Activated CD4-positive, CD25-positive, alpha-beta regulatory T cell (primary cell): ENCODE results near the gene SMS.
"Not testable (repeated sequence)": the region's sequence is repeated elsewhere in the genome, so short reads cannot be mapped to it uniquely, and the experiment has no call there.

ENCODE experiments used
- DNase-seq, 4 experiments: peaks; one replicate each; lab custom pipeline; 2025; lab: John Stamatoyannopoulos, UW

SMS gene

DNA sequence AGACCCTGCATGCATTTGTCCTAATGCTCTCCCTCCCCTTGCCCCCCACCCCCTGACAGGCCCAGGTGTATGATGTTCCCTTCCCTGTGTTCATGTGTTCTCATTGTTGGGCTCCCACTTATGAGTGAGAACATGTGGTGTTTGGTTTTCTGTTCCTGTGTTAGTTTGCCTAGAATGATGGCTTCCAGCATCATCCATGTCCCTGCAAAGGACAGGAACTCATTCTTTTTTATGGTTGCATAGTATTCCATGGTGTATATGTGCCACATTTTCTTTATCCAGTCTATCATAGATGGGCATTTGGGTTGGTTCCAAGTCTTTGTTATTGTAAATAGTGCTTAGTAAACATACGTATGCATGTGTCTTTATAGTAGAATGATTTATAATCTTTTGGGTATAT is 10.0 kb downstream of the SMS start:
- DNase-seq, result not testable (repeated sequence)

DNA sequence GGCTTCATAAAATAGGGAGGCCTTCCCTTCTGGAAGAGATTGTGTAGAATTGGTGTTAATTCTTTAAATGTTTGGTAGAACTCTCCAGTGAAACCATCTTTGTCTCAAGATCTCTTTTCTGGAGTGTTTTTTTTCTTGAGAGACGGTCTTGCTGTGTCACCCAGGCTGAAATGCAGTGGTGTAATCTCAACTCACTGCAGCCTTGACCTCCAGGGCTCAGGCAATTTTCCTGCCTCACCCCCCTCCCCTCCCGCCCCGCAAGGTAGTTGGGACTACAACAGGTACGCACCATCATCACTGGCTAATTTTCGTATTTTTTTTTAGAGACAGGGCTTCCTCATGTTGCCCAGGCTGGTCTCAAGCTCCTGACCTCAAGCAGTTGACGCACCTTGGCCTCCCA is 12.1 kb downstream of the SMS start:
- DNase-seq, result no peak

DNA sequence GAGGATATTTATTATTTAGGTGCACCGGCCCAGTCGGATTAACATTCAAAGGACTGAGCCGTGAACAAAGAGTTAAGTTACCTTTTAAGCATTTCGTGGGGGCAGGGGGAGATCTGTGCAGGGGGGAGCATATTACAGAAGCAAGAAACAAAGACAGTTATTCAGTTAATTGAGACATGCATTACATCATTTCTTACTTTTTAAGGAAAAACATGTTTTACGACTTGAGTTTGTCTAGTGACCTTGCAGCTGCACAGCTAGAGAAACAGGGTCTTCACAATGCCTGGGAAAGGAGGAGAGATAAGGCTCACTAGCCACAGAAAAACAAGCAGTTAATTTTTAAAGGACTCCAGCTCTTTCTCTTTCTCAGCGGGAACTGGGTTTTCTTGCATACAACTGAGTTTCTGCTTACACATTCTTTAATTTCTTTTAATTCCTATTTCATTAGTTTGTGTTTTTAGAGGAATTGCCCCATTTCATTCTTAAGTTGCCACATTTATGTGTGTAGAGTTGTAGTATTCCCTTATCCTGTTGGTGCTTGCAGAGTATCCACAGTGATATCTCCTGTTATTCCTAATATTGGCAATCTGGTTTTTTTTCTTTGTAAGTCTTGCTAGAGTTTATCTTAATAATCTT is 12.8 kb downstream of the SMS start:
- DNase-seq, result not testable (repeated sequence)

DNA sequence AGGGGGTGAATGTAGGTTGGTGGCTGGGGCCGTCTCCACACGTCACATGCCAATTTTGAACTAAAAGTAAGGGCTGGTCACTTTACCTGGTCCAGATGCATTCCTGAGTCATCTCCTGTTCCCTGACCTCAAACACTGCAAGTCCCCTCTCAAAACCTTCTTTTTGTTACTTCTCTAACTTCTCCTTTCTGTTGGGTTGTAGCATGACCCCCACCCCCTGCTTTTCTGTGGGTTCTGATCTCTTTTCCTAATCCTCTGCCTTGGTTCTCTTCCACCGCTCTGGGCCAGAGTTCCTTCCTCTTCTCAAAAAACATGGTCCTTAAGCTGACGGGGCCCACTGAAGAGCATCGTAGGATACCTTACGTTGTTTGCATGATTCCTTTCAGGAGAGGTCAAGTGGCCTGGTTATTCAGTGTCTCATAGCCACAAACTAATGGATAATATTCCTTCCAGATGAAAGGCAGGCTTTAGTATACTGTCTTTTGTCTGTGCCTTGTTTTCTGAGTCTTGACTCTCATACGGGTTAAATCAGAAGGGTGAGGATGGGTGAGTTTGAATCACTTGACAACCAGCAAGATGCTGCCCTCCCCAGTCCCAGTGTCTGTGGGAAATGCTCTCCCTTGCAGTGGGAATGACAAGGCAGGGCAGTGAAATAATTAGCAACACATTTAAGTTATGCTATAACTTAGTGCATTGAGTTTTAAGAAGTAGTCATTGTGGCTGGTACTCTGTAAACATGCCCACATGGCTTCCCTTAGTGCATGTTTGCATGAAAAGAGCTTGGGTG is 15.1 kb downstream of the SMS start:
- no peak for DNase-seq

DNA sequence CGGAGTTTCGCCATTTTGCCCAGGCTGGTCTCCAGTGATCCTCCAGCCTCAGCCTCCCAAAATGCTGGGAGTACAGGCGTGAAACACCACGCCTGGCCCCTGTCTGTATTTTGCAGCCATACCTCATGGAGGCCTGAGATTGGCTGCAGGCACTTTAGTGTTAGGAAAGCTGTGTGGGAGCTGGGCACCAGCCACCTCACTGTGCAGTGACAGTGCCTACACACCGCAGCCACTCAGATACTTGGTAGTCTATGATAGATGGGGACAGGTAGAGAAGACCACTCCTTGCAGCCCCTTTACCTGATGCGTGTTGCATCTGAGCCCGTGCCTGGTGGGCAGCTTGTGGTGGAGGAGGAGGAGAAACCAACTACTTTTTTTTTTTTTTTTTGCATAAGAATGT is 16.3 kb downstream of the SMS start:
- no peak for DNase-seq

DNA sequence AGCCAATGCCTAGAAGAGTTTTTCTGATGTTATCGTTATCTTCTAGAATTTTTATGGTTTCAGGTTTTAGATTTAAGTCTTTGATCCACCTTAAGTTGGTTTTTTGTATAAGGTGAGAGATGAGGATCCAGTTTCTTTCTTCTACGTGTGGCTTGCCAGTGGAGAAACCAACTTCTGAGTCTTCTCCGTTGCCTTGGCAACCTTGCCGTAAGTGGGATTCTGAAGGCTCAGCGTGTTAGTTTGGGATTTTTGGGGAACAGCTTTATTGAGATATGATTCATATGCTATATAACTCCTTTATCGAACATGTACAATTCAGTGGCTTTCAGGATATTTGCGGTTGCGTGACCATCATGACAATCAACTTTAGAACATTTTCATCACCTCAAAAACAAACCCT is 17.7 kb downstream of the SMS start:
- DNase-seq, result no peak

DNA sequence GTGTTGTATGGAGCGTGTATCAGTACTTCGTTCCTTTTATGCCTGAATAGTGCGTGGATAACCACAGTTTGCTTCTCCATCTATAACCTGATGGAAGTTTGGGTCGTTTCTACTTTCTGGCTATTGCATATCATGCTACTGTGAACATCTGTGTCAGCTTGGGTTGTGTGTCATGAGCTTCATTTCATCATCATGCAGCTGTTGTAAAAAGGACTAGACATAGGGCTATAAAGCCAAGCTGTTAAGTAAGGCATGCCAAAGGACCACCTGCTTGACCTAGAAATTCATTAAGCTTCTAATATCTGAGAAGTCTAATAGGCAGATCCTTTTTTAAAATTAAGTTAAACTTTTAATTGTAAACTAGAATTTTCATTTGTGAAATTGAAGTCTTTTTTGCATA is 18.4 kb downstream of the SMS start:
- DNase-seq, result no peak

DNA sequence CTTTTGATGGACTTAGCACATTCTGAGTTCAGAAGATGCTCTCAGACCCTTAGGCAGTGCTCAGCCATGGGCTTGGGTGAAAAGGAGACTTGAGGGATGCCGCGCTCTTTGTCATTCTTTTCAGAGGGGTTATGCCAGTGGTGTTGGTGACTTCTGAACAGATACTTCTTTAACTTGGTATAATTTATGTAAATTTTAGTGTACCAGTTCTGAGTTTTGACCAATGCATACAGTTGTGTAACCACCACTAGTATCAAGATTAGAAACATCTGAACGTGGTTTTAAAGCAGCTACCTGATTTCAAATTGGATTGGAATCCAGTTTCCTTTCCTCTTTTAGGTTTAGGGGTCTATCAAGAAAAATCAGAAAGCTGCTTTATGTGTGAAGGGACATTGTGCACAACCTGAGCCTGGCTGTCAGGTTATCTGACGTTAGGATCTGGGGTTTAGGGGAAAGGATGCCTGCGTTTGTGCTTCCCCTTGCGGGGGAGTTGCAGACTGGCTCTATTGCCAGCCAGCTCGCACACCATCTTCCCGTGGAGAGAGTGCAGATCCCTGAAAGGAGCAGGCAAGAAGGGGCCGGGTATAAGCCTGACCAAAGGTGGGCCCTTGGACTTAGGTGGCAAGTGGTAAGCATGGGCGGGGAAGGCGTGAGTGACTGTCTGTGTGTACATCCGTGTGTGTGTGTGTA is 19.0 kb downstream of the SMS start:
- DNase-seq, result no peak

DNA sequence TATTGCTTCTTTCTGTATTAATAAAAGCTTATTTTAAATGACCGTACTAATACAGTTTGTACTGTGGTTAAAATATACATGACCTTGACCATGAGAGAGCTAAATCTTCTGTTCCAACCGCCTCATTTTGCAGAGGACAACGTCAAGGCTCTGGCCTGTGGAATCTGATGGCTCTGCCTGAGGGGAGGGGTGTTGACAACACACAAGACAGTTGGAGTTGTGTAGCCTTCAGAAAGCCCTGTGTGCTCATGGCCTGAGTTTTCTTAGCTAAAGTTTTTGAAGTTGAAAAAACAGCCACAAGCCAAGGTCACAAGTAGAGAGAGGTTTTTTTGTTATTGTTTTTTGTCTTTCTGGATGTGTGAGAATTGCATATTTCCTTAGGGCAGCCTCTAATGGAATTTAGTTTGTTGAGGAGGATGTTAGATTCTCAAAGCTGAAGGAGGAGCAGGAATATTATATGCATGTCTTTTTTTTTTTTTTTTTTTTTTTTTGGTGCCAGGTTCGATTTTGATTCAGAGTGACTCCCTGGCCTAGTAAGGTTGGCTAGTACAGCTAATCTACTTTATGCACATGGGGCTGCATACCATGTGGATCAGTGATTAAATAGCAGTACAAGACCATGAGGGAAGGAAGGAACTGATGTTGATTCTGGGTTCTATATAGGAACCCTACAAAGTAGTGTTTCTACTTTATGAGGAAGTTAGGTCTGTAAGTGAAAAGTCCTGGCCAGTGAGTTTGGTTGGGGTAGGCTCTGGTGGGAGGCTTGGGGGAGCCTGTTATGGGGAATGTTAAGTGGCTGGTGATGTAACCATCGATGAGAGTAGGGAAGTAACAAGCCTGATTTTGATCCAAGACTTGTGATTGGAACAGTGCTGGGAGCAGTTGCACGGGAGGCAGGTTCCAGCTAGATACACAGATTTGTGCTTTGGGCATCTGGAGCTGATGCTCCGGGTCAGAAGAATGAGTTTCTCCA is 20.3 kb downstream of the SMS start:
- no peak for DNase-seq

DNA sequence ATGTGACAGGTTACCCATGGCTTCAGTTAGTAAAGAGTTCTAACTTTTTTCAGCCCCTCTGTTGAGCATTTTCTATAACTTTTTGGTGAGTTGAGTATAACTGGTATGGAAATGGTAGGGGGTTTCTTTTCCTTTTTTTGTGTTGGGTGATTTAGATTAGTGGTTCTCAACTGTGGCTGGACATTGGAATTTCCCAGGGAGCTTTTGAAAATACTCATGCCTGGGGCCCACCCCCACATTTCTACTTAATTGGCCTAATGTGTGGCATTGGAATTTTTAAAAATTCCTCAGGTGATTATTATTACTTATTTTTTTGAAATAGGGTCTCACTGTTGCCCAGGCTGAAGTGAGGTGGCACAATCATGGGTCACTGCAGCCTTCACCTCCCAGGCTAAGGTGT is 21.9 kb downstream of the SMS start:
- DNase-seq, result no peak

DNA sequence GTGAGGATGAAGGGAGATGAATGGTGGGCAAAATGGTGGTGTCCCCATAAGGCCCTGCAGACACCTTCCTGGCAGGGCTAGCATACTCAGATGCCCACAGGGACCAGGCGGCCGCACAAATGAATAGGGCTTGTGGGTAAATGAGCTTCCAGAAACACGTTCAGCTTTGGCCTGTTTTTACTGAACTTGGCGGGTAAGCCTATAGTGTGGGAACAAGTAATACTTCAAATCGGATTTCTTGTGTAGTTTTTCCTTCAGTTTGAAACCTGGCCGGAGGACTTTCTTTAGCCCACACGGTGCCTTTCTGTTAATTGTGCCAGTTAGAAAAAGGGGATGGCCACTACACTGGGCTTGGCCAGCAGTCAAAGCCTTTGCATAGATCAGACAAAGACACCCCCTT is 22.8 kb downstream of the SMS start:
- no peak for DNase-seq

DNA sequence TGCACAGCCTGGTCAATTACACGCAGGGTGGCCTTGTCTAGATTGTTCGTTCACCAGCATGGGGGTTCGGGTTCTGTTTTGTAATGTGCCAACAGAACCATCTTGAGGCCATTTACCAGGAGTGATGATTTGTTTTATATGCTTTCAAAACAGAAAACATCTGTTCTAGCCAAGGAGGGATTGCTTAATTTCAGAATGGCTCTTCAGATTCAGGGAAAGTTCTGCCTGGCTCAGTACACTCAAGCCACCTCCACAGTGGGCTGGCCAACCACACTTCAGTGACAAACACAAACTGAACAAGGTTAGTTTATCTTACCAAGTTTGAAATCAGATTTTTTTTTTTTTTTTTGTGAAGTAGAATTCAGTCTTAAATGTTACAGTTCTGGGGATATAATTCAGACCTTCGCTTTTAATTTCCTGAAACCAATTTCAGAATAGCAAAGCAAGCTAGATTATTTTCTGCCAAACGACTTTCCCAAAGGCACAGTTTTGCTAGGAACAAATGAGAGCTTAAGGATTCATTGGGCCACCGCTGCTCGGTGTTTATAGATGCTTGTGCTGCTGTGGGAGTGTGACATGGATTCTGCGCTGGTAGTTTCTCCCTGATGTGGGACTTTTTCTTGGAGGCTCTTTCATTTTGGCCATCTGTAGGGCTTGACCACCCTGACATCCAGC is 23.4 kb downstream of the SMS start:
- no peak for DNase-seq

DNA sequence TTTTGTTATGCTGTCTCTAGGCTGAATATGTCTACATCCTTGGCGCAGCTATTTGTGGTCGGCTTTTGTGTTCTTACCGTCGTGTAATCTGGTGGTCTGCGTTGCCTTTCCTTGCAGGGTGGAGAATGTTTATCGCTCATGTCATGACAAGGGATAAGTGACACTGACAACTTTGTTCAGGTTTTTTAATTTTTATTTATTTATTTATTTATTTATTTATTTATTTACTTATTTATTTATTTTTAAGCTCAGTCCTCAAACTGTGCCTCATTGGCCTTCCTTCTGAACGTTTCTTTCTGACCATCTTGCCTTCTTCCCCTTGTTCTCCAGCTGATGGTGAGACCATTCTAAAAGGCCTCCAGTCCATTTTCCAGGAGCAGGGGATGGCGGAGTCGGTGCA is 26.4 kb downstream of the SMS start:
- no peak for DNase-seq

DNA sequence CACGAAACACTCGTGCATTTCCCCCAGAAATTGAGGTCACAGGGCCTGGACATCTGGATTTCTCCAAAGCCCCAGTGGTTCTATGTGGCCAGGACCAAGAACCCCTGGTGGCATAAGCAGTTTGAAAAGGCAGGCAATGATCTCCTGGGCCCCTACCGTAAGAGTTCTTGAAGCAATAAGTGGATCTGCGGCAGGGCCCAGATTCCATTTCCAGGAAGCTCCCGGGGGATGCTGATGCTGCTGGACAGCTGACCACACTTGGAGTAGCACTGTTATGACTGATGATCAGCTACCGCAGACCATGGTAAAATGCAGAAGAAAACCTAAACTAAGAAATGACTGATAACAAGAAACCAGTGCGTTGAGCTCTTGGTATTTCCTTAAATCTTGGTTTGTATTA is 27.8 kb downstream of the SMS start:
- no peak for DNase-seq

DNA sequence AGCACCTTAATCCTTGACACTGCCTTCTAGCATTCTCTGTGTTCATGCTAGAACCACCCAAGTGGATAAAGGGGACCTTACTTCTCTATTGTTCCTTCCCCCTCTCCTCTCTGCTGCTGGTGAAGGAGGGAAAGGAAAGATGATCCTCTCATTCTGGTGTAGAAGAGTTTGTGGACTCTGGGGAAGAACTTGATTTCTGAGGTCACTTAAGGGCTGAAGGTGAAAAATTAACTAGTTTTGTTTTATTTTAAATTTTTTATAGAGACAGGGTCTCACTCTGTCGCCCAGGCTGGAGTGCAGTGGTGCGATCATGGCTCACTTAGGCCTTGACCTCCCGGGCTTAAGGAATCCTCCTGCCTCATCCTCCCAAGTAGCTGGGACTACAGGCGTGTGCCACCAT is 29.8 kb downstream of the SMS start:
- DNase-seq, result no peak

DNA sequence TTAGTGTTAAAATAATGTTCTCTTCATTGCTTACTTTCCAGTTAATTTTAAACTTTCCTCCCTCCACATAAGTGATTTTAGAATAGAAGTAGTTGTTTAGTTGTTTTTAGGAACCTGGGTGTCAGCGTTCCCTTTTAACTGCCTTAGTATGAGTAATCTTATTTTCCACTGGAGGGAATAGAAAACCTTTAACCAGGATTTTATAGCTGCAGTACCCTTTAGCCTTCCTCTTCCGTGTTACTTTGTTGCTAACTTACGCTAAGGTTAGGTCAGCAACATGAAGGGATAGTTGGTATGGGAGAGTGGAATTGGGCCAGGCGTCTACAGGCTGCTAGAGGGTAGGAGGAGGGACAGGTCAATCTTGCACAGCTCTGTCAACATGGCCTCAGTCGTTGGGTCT is 31.5 kb downstream of the SMS start:
- no peak for DNase-seq

DNA sequence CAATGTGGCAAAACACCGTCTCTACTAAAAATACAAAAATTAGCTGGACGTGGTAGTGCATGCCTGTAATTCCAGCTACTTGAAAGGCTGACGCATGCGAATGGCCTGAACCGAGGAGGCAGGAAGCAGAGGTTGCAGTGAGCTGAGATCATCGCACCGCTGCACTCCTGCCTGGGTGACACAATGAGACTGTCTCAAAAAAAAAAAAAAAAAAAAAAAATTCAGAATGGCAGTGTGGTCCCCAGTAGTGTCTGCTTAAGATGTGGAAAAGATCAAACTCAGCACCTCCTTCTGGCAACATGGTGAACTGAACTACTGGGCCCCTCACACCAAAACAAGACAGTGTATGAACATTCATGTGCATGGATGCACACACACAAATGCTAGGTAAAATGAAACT is 32.2 kb downstream of the SMS start:
- DNase-seq, result peak in 2 of 4 experiments; percentile 3 to 15

DNA sequence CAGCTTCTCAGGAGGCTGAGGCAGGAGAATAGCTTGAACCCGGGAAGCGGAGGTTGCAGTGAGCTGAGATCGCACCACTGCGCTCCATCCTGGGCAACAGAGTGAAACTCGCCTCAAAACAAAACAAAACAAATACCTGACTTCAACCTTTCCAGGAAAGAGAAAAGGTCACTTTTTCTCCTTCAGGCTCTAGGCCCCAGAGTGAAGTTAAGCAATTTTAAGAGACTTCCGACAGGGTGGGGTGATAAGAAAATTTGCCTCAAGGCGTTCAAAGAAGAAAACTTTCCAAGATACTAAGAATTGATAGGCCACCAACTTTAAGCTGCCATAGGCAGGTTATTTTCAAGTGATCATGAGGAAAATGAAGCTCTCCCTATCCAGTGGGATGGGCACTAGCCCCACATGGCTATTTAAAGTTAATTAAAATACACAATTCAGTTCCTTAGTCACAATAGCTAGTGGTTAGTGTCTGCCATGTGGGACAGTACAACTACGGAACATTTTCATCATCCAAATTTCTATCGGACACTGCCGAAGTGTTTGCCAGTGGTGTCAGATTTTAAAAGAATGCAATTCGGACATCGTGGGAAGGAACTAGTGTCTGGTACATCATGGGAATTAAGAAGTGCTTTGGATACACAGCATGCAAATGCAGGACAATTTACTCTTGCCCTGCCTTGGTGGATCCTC is 33.0 kb downstream of the SMS start:
- no peak for DNase-seq

DNA sequence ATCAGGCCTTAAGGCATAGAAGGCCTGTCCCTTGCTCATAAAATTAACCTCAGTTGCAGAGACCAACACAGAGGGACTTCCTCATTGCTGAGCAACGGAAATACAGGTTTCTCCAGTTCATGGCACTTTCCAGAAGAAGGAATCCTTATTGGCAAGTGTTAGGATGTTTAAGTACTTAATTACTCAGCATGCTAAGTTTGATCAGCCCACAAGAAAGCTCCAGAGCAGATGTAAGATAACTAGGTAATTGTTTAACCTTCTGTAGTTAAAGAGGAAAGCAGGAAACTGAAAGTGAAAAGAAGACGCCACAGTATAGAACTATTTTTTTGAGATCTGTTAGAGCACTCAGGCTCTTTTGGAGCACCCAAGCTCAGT is 33.5 kb downstream of the SMS start:
- DNase-seq, result no peak

DNA sequence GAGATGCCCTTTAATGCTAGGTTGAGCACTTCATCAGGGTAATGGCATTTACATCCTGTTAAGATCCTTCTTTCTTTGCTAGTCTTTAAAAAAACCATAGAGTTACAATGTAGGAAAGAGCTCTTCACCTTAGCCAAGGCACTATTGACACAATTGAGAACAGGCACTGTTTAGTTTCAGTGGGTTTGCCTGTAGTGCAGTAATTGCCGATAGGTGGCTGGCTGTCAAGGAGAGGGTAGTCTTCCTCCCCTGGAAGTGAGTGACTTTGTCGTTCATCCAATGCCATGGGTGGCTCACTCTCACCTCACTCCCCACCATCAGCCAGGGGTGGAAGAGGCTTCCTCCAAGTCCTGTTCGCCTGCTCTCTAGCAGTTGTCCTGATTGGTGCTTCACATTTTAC is 34.7 kb downstream of the SMS start:
- no peak for DNase-seq

DNA sequence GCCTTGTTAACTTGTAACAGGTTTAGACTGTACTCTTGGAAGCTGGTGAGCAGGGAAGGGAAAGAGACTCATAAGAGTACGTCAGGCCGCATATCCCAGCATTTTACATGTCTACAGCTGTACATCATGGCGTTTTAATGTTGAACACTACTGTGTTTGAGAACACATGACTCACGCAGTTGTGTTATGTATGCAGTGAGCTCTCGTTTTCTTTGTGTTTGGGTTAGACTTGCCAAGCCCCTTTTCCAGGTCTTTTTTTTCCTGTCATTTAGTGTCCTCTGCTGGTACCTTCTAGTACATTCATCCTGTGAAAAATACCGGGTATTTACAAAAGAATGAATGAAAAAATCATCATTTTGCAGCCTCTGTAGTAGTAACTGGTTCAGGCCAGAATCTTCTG is 35.3 kb downstream of the SMS start:
- DNase-seq, result no peak
